Activated naive CD4-positive, alpha-beta T cell treated with anti-CD3 and anti-CD28 coated beads, Interleukin-2, amount 50 U/mL, for 72 hours (primary cell): ENCODE data around the gene DYRK1A. TPM values are rescaled to one million over a fixed set of nuclear protein-coding genes. Genes with fewer than 3 reads are reported as not detected.
A peak's percentile ranks its signal among the peaks of the same experiment; 100 is the strongest.
"Not testable (repeated sequence)": the region's sequence is repeated elsewhere in the genome, so short reads cannot be mapped to it uniquely, and the experiment has no call there.

Source experiments
- ATAC-seq, 2 donors: fragments of 150-1000 bp; cut with Tn5 transposase; 2 replicates each; pipeline ENCODE4 v1.10.0; 2021; ENCODE audit warnings: mild to moderate bottlenecking in 2 of 2, moderate library complexity in 2 of 2
- DNase-seq, 2 donors: peaks; one replicate each; pipeline ENCODE4 v3.0.0; 2021 to 2022; ENCODE audit warnings: low spot score in 2 of 2
- H3K27ac Mint-ChIP-seq, 2 donors: one replicate each; pipeline ENCODE4 v1.8.0; 2022; ENCODE audit warnings: mild to moderate bottlenecking in 2 of 2, mixed read lengths in 2 of 2
- H3K36me3 Mint-ChIP-seq, 2 donors: one replicate each; pipeline ENCODE4 v1.8.0; 2022; ENCODE audit warnings: mixed read lengths in 2 of 2
- H3K9me3 Mint-ChIP-seq, 2 donors: one replicate each; pipeline ENCODE4 v1.8.0; 2022; ENCODE audit warnings: mixed read lengths in 2 of 2
- total RNA-seq, 2 donors: library from RNA; stranded (reverse); gene quantifications; one replicate each; pipeline ENCODE4 v1.2.3, GENCODE V29; 2022

The DYRK1A gene
- total RNA-seq: 10 to 100 TPM; 65.5 to 87.9 TPM

- peak within 1 kb of the TSS; percentile 99 to 100 for H3K27ac Mint-ChIP-seq
- DNase-seq: peak; percentile 97 to 98
- peak; percentile 85 for ATAC-seq
- peaks cover 6 to 19% of the 10 kb centered on the region in 2 donors for H3K36me3 Mint-ChIP-seq
- H3K9me3 Mint-ChIP-seq: no peaks in the 10 kb centered on the region
Measured at GRCh38 chr21:37366482-37367316, at the start of gene DYRK1A. Gene DYRK1A (plus strand): TSS chr21:37366773. CDS start chr21:37420375, 53,602 bp downstream.

GRCh38 chr21:37319551-37319950 lies 47.0 kb upstream of the DYRK1A start:
- no peak for ATAC-seq
- no peak for DNase-seq
- peaks cover 9 to 13% of the 10 kb centered on the region in 2 donors for H3K36me3 Mint-ChIP-seq
- H3K9me3 Mint-ChIP-seq: peaks cover 8 to 13% of the 10 kb centered on the region in 2 donors
- H3K27ac Mint-ChIP-seq: no peak overlapping the region

GRCh38 chr21:37322084-37322483 lies 44.5 kb upstream of the DYRK1A start:
- Mint-ChIP-seq H3K9me3 (peaks cover 5 to 9% of the 10 kb centered on the region in 2 donors), H3K36me3 (peaks cover 2% of the 10 kb centered on the region in 2 donors), H3K27ac (no peak overlapping the region)
- no peak for DNase-seq
- ATAC-seq: no peak

GRCh38 chr21:37324558-37324957 lies 42.0 kb upstream of the DYRK1A start:
- DNase-seq: no peak
- Mint-ChIP-seq H3K9me3 (peaks cover 2 to 5% of the 10 kb centered on the region in 2 donors), H3K27ac (no peak overlapping the region), H3K36me3 (no peaks in the 10 kb centered on the region)
- ATAC-seq: no peak

GRCh38 chr21:37328147-37328546 lies 38.4 kb upstream of the DYRK1A start:
- peak; percentile 26 to 63 for ATAC-seq
- H3K9me3 Mint-ChIP-seq, H3K27ac Mint-ChIP-seq, H3K36me3 Mint-ChIP-seq, DNase-seq: not testable (repeated sequence)

- ATAC-seq (no peak), DNase-seq (no peak)
- no peaks in the 10 kb centered on the region for H3K9me3 Mint-ChIP-seq
- H3K27ac Mint-ChIP-seq: no peak overlapping the region
- H3K36me3 Mint-ChIP-seq: no peaks in the 10 kb centered on the region
Measured at GRCh38 chr21:37331411-37331810, 35.2 kb upstream of the DYRK1A start.

GRCh38 chr21:37335053-37335452 lies 31.5 kb upstream of the DYRK1A start:
- H3K36me3 Mint-ChIP-seq: no peaks in the 10 kb centered on the region
- ATAC-seq (no peak), DNase-seq (no peak)
- H3K9me3 Mint-ChIP-seq: no peaks in the 10 kb centered on the region
- H3K27ac Mint-ChIP-seq: no peak overlapping the region

- Mint-ChIP-seq H3K9me3 (peaks cover 2 to 7% of the 10 kb centered on the region in 2 donors), H3K27ac (no peak overlapping the region), H3K36me3 (peaks cover 0 to 3% of the 10 kb centered on the region in 2 donors)
- DNase-seq (no peak), ATAC-seq (no peak)
Measured at GRCh38 chr21:37337179-37337578, 29.4 kb upstream of the DYRK1A start.

GRCh38 chr21:37337831-37338230 lies 28.7 kb upstream of the DYRK1A start:
- Mint-ChIP-seq H3K36me3 (peaks cover 0 to 5% of the 10 kb centered on the region in 2 donors), H3K9me3 (peaks cover 3 to 9% of the 10 kb centered on the region in 2 donors), H3K27ac (no peak overlapping the region)
- ATAC-seq: no peak
- DNase-seq: no peak

- Mint-ChIP-seq H3K27ac (no peak overlapping the region), H3K36me3 (peaks cover 0 to 5% of the 10 kb centered on the region in 2 donors), H3K9me3 (peaks cover 3 to 9% of the 10 kb centered on the region in 2 donors)
- no peak for DNase-seq
- ATAC-seq: no peak
Measured at GRCh38 chr21:37338671-37339551, 27.7 kb upstream of the DYRK1A start.

- ATAC-seq: no peak
- H3K36me3 Mint-ChIP-seq: peaks cover 0 to 5% of the 10 kb centered on the region in 2 donors
- peaks cover 3 to 9% of the 10 kb centered on the region in 2 donors for H3K9me3 Mint-ChIP-seq
- H3K27ac Mint-ChIP-seq: no peak overlapping the region
- DNase-seq: no peak
Measured at GRCh38 chr21:37339552-37339939, 27.0 kb upstream of the DYRK1A start.

GRCh38 chr21:37341254-37341960 lies 25.2 kb upstream of the DYRK1A start:
- DNase-seq (no peak), ATAC-seq (no peak)
- H3K36me3 Mint-ChIP-seq: peaks cover 0 to 5% of the 10 kb centered on the region in 2 donors
- no peak overlapping the region for H3K27ac Mint-ChIP-seq
- H3K9me3 Mint-ChIP-seq: peaks cover 3 to 9% of the 10 kb centered on the region in 2 donors

- peaks cover 3 to 14% of the 10 kb centered on the region in 2 donors for H3K9me3 Mint-ChIP-seq
- peaks cover 0 to 5% of the 10 kb centered on the region in 2 donors for H3K36me3 Mint-ChIP-seq
- ATAC-seq (no peak), DNase-seq (no peak)
- peak overlapping the region in 1 of 2 donors; percentile 45 for H3K27ac Mint-ChIP-seq
Measured at GRCh38 chr21:37342046-37342632, 24.4 kb upstream of the DYRK1A start.

GRCh38 chr21:37346841-37347430 lies 19.6 kb upstream of the DYRK1A start:
- no peak overlapping the region for H3K27ac Mint-ChIP-seq
- DNase-seq: no peak
- peaks cover 22 to 29% of the 10 kb centered on the region in 2 donors for H3K36me3 Mint-ChIP-seq
- H3K9me3 Mint-ChIP-seq: peaks cover 15 to 34% of the 10 kb centered on the region in 2 donors
- no peak for ATAC-seq

- ATAC-seq (no peak), DNase-seq (no peak)
- H3K9me3 Mint-ChIP-seq: peaks cover 12 to 29% of the 10 kb centered on the region in 2 donors
Measured at GRCh38 chr21:37348664-37349063, 17.9 kb upstream of the DYRK1A start.

GRCh38 chr21:37350472-37350871 lies 16.1 kb upstream of the DYRK1A start:
- H3K36me3 Mint-ChIP-seq: peaks cover 18 to 29% of the 10 kb centered on the region in 2 donors
- DNase-seq (no peak), ATAC-seq (no peak)
- no peak overlapping the region for H3K27ac Mint-ChIP-seq
- H3K9me3 Mint-ChIP-seq: peaks cover 12 to 29% of the 10 kb centered on the region in 2 donors

More at GRCh38 chr21:37348664-37349063, 17.9 kb upstream of the DYRK1A start:
- no peak overlapping the region for H3K27ac Mint-ChIP-seq
- peaks cover 18 to 29% of the 10 kb centered on the region in 2 donors for H3K36me3 Mint-ChIP-seq
